Measurements from ENCODE around the gene CADM2. TPM values are rescaled to one million over a fixed set of nuclear protein-coding genes. Genes with fewer than 3 reads are reported as not detected.

Gene CADM2
- total and polyA plus RNA-seq, 2 donors (not counting 3 experiments of a cell fraction or from before 2014, with no cell fraction given) = not detected

DNA sequence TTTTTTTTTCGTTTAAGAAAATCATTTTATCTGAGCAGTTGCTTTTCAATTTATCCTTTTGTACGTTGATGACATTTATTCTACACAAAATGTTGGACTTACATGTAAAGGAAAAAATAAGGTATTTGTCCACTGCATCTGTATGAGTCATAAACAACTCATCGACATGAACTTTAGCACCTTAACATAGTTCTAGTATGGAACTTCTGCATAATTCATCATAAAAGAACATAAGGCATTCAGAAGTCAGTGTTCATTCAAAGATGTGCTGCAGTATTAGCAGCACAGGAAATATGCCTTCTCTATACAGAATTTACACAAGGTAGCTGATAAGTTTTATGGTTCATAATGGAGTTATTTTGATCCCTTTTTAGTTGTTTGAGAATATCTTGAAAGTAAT, 801.6 kb downstream of the CADM2 start:
- ChIA-PET CTCF (no interaction called here), POLR2A (no interaction called here)
- Histone ChIP-seq H2AFZ (ENCODE audit: low read depth, low read length) (no peak overlapping the region), H3K4me3 (replicated peaks in 1 of 3; ENCODE audit: insufficient read depth in 1 of 3, low read depth in 1 of 3, low read length in 3 of 3) (no peak overlapping the region), H4K20me1 (replicated peaks; ENCODE audit: control insufficient read depth, extremely low read depth, insufficient read depth, low read length) (no peaks in the 10 kb centered on the region), H3K9me1 (replicated peaks; ENCODE audit: control insufficient read depth, extremely low read depth, insufficient read depth, low read length) (no peaks in the 10 kb centered on the region), H3K27me3 (ENCODE audit: control insufficient read depth in 2 of 2, insufficient read depth in 2 of 2, low read length in 2 of 2) (no peaks in the 10 kb centered on the region), H3K27ac (ENCODE audit: insufficient read depth, low read depth, low read length) (no peak overlapping the region), H3K9me3 (replicated peaks; ENCODE audit: control insufficient read depth, insufficient read depth, low read length) (no peaks in the 10 kb centered on the region), H3K79me2 (ENCODE audit: control insufficient read depth, insufficient read depth, low read length) (no peaks in the 10 kb centered on the region), H3K9ac (replicated peaks; ENCODE audit: extremely low read depth, insufficient read depth, low read length) (no peak overlapping the region), H3K4me2 (ENCODE audit: insufficient read depth, low read length) (no peak overlapping the region), H3K36me3 (ENCODE audit: control insufficient read depth in 2 of 2, extremely low read depth in 1 of 2, insufficient read depth in 2 of 2, low read length in 2 of 2) (no peaks in the 10 kb centered on the region), H3K4me1 (ENCODE audit: control insufficient read depth, extremely low read depth, insufficient read depth, low read length) (no peaks in the 10 kb centered on the region)
- no TSS peak for BruUV-seq (replicated peaks)
- FAIRE-seq (no peak), DNase-seq (ENCODE audit: low read depth, low spot score) (no peak)
- intact Hi-C loops (cut with micrococcal nuclease) = no loop called here
- dilution Hi-C loops (cut with MboI; ENCODE audit: extremely low pct_ligation_motif_present, low sequenced_read_pairs) = no loop called here
- TF ChIP-seq POLR2AphosphoS5 (IDR thresholded peaks at IDR 0.05; ENCODE audit: insufficient read depth, low read depth, low read length) = no peak

DNA sequence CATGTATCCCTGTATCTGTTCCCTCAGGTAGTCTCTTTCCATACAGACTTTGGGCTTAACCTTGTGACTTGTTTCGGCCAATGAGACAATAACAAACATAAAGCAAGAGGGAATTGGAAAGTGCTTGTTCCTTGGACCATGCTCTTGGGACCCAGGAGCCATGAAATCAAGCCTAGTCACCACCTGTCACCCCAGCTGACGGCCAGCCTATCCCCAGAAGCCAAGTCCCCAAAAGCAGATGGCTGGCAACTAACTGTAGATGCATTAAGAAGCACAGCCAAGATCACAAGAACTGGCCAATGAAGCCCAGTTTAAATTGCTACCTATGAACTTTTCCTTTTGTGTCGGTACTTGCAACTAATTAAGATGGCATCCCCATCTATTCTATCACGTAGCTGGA, 822.0 kb downstream of the CADM2 start:
- Histone ChIP-seq H3K27ac (ENCODE audit: insufficient read depth, low read depth, low read length) (no peak overlapping the region), H3K27me3 (ENCODE audit: control insufficient read depth in 2 of 2, insufficient read depth in 2 of 2, low read length in 2 of 2) (no peaks in the 10 kb centered on the region), H3K9ac (replicated peaks; ENCODE audit: extremely low read depth, insufficient read depth, low read length) (no peak overlapping the region), H3K4me2 (ENCODE audit: insufficient read depth, low read length) (no peak overlapping the region), H3K4me1 (ENCODE audit: control insufficient read depth, extremely low read depth, insufficient read depth, low read length) (peaks cover 4% of the 10 kb centered on the region), H3K4me3 (replicated peaks in 1 of 3; ENCODE audit: insufficient read depth in 1 of 3, low read depth in 1 of 3, low read length in 3 of 3) (no peak overlapping the region), H4K20me1 (replicated peaks; ENCODE audit: control insufficient read depth, extremely low read depth, insufficient read depth, low read length) (no peaks in the 10 kb centered on the region), H3K9me3 (replicated peaks; ENCODE audit: control insufficient read depth, insufficient read depth, low read length) (no peaks in the 10 kb centered on the region), H3K9me1 (replicated peaks; ENCODE audit: control insufficient read depth, extremely low read depth, insufficient read depth, low read length) (no peaks in the 10 kb centered on the region), H3K79me2 (ENCODE audit: control insufficient read depth, insufficient read depth, low read length) (no peaks in the 10 kb centered on the region), H2AFZ (ENCODE audit: low read depth, low read length) (no peak overlapping the region), H3K36me3 (ENCODE audit: control insufficient read depth in 2 of 2, extremely low read depth in 1 of 2, insufficient read depth in 2 of 2, low read length in 2 of 2) (no peaks in the 10 kb centered on the region)
- ChIA-PET POLR2A (no interaction called here), CTCF (no interaction called here)
- dilution Hi-C loops (cut with MboI; ENCODE audit: extremely low pct_ligation_motif_present, low sequenced_read_pairs) (no loop called here), intact Hi-C loops (cut with micrococcal nuclease) (no loop called here)
- no peak for TF ChIP-seq POLR2A (IDR thresholded peaks at IDR 0.05; ENCODE audit: low read depth, low read length)
- TF ChIP-seq, protein P1, sequence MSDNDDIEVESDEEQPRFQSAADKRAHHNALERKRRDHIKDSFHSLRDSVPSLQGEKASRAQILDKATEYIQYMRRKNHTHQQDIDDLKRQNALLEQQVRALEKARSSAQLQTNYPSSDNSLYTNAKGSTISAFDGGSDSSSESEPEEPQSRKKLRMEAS (IDR thresholded peaks at IDR 0.05; ENCODE audit: insufficient read depth, insufficient read length) = no peak
- no peak for TF ChIP-seq EZH2 (IDR thresholded peaks at IDR 0.05; ENCODE audit: borderline replicate concordance, low read depth, low read length, severe bottlenecking)
- no peak for TF ChIP-seq FOS (IDR thresholded peaks at IDR 0.05; ENCODE audit: borderline replicate concordance, insufficient read depth, low read length)
- TF ChIP-seq, protein P2, sequence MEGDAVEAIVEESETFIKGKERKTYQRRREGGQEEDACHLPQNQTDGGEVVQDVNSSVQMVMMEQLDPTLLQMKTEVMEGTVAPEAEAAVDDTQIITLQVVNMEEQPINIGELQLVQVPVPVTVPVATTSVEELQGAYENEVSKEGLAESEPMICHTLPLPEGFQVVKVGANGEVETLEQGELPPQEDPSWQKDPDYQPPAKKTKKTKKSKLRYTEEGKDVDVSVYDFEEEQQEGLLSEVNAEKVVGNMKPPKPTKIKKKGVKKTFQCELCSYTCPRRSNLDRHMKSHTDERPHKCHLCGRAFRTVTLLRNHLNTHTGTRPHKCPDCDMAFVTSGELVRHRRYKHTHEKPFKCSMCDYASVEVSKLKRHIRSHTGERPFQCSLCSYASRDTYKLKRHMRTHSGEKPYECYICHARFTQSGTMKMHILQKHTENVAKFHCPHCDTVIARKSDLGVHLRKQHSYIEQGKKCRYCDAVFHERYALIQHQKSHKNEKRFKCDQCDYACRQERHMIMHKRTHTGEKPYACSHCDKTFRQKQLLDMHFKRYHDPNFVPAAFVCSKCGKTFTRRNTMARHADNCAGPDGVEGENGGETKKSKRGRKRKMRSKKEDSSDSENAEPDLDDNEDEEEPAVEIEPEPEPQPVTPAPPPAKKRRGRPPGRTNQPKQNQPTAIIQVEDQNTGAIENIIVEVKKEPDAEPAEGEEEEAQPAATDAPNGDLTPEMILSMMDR (IDR thresholded peaks at IDR 0.05; ENCODE audit: extremely low read depth in 1 of 2, insufficient read depth in 1 of 2, low read depth in 1 of 2, low read length in 2 of 2) = no peak
- no peak for TF ChIP-seq GATA2 (IDR thresholded peaks at IDR 0.05; ENCODE audit: insufficient read depth, insufficient read length, low read depth, low read length)
- no peak for TF ChIP-seq MYC (IDR thresholded peaks at IDR 0.05; ENCODE audit: low read depth, low read length)
- no peak for TF ChIP-seq POLR2AphosphoS5 (IDR thresholded peaks at IDR 0.05; ENCODE audit: insufficient read depth, low read depth, low read length)
- no peak for TF ChIP-seq JUN (IDR thresholded peaks at IDR 0.05; ENCODE audit: borderline replicate concordance, insufficient read depth, insufficient read length, low read depth)
- DNase-seq (ENCODE audit: low read depth, low spot score) = no peak
- FAIRE-seq = no peak
- BruUV-seq (replicated peaks) = no TSS peak
